SIG-M5 treated with dmso at 0.1 percent for 504 hours (cell line): ENCODE results near the gene NTRK2.

Source experiments
- DNase-seq: peaks from one replicate; lab custom pipeline; 2025; ENCODE audit not compliant: unreplicated experiment; lab: John Stamatoyannopoulos, UW

Gene NTRK2

DNA sequence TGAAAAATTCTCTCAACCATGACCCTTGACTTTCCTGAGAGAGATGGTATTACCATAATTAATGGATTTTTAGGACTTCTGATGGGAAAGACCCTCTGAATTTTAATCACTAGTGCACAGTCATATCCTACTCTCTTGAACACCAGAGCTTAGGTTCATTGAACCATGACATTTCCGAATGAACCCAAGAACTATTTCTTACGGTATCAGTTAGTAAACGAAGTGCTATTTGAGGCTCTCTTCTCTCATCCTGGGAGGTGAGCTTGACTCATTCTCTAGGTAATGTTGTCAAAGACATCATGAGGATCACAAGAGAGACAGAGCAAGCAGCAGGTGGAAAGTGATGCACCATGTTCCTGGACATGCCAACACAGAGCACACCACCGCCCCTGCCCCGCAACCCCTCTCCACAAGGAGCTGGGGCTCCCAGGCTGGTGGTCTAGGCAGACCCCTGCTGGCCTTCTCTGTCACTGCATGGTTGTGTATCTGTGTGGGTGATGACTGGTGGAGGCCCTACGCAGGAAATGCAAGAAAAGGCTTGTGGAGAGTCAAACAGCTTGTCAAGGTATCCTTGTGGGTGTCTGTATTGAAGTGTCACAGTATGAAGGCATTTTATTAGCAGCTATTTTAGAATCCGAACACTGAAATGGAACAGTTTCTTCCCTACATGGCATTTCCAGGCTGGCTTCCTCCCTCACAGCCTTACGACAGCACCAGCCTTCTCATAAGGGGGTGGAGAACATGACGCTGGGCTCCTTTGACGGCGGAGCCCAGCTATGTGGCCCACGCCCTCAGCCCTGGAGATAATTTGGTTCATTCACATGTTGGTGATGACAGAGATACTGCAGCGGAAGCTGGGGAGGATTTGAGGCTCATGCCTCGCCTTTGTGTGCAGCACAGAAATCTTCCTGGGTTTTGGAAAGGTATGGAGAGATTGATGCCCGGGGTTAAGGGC, 297.6 kb downstream of the NTRK2 start:
- DNase-seq = no peak

DNA sequence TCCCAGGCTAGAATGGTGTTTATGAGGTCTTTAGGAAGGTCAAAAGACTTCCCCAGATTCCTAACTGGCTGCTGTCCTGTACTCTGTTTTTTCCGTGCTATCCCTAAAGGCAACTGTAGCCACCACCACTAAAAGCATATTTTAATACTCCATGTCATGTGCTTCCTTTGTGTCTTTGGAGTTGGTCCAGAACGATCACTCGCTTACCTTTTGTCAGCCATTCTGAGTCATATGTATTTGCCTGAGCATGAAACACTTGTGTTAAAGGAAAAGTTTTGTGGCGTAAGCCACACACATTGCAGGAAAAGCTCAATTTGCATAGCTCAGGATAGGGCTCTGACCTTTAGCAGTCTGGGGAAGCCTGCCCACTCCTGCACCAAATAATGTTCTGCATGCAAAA, 299.6 kb downstream of the NTRK2 start:
- no peak for DNase-seq

DNA sequence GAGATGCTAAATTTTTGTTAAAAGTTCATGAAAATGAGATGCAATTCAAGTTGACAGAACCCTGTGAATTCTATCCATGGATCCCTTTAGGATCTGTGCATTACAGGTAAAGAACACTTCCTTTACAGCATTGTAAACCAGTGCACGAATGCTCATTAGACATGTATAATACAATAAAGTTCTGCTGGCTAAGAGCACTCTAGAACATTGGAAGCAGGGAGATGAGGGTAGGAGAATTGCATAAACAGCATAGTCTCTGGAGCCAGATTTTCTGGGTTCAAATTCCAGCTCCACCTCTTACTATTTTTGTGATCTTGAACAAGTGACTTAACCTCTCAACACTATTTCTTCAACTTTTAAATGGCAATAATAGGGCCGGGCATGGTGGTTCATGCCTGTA, 300.2 kb downstream of the NTRK2 start:
- no peak for DNase-seq

DNA sequence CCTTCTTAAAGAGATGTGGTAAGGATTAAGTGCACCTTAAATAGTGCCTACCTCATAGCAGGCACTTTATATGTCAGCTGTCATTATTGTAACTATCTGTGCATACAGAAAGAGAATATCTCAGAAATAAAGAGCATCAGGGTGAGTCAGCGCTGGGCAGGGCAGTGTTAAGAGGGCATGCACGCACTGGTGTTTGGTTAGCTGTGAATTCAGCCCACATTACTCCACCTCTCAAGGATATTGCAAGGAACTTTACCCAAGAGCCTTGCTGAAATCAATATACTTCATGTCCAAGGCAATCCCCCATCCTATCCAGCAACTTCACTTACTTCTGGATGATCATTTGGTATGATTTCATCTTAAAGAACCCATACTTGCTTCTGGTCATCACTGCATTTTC, 300.9 kb downstream of the NTRK2 start:
- no peak for DNase-seq

DNA sequence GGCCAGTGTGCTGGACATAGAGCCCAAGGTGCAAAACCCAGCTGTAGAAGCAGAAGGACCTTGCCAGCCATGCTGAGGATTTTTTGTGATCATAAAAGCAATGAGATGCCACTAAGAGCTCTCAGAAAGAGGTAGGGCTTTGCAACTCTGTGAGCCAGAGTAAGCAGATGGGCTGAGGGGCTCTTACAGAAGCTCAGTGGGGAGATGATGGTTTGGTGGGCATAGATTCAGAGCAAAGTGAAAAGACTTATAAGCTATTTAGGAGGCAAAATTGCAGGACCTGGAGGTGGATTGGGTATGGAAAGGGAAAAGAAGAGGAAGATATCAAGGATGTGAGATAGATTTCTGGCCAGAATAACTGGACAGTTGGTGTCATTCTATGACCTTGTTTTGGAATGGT, 302.0 kb downstream of the NTRK2 start:
- DNase-seq = no peak

DNA sequence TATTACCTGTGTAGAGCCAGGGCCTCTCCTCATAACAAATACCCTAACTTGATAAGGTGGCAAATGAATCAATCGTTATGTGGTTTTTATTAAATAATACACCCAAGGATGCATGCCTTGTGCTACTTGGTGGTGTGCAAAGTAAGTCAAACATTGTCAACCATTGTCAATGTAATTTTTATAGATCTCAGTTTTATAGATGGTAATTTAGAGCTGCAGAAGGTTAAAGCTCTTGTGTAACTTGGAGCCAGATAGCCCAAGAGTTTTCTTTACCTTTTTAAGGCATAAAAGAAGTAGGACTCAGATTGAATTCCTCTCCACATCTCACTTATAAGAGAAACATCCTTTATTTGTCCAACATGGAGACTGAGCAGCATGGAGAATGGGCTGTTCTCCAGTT, 304.7 kb downstream of the NTRK2 start:
- no peak for DNase-seq

DNA sequence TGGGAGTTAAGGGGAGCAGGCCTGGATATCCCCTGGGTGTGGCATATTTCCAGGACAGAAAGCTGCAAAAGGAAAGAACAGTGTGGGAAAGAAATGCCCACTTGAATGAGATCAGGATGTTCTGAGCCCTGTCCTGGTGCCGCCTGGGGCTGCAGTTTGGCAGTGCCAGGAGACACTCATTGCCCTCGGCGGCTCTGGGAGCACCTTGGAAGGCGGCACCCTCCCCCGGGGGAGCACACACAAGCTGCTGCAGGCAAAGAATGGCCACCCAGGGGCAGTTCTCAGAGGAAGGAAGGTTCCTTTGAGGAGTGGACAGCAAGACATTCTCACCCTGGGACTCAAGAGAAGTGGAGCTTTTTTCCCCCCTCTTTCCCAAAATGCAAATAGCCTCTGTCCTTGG, 305.3 kb downstream of the NTRK2 start:
- no peak for DNase-seq

DNA sequence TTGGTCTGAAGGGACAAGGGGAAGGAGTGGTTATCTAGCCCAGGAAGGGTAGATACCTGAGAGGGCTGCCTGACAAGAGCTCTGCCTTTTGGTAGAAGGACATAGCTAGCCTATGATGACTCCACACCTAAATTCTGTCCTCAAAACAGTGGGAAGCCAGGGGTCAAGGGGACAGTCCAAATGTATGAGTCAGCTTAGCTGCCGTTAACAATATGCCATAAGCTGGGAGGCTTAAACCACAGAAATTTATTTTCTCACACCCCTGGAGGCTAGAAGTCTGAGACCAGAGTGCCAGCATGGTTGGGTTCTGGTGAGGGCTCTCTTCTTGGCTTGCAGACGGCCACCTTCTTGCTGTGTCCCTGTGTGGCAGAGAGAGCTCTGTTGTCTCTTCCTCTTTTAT, 306.4 kb downstream of the NTRK2 start:
- DNase-seq = no peak

DNA sequence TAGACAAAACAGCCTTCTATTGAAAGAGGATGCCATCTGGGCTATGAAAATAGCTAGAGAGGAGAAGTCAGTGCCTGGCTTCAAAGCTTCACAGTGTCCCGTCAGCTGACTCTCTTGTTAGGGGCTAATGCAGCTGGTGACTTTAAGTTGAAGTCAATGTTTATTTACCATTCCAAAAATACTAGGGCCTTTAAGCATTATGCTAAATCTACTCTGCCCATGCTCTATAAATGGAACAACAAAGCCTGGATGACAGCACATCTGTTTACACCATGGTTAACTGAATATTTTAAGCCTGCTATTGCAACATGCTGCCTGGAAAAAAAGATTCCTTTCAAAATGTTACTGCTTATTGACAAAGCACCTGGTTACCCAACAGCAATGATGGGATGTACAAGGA, 309.1 kb downstream of the NTRK2 start:
- DNase-seq = no peak

DNA sequence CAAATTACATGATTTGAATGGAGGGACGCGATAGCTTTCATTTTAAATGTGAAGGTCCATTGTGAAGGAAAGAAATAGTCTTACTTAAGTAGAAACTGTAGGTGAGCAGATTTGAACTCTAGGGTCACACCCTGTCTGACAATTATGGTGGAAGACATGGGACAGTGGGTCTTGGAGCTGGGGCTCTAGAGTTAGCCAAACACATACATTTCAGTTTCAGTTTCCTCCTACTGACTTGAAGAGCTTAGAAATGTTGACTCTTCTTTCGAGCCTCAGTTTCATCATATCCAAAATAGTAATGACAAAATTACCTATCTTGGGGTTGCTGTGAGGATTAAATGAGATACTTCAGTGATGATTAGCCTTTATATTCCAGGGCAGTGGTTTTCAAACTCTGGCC, 314.2 kb downstream of the NTRK2 start:
- no peak for DNase-seq

DNA sequence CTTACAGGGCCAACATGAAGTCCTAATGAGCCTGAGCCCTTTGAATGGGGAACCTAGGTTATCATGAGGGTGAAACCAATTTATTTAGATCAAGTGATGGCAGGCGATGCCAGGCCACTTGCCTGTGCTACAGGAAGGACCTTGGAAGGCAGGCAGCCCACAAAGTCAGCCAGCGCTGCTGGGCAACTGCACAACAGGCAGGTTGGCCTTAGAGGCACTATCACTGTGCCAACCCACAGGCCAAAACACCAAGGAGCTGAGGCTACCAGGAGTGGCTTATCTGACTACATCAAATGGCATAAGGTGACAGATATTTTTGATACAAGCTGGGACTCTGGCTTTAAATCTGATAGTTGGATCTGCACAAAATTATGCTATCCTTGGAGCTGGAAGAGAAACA, 319.1 kb downstream of the NTRK2 start:
- no peak for DNase-seq

DNA sequence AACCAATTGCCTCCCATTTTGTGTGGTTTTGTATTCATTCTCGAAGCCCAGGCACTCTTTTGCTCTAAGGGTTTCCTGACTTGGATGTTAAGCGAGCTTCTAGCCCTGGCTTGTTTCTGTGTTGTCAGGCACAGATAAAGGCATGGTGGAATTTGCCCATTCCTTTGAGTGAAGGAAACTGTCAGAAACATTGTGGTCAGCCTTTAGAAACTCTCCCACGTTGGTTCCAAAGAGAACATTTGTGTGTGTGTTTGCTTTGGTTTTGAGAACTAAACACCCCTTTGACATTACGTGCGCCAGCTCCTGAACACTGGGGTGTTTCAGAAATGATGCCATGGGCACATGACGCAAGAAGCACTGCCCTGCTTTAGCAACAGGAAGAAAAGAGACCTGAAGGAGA, 320.9 kb downstream of the NTRK2 start:
- no peak for DNase-seq

DNA sequence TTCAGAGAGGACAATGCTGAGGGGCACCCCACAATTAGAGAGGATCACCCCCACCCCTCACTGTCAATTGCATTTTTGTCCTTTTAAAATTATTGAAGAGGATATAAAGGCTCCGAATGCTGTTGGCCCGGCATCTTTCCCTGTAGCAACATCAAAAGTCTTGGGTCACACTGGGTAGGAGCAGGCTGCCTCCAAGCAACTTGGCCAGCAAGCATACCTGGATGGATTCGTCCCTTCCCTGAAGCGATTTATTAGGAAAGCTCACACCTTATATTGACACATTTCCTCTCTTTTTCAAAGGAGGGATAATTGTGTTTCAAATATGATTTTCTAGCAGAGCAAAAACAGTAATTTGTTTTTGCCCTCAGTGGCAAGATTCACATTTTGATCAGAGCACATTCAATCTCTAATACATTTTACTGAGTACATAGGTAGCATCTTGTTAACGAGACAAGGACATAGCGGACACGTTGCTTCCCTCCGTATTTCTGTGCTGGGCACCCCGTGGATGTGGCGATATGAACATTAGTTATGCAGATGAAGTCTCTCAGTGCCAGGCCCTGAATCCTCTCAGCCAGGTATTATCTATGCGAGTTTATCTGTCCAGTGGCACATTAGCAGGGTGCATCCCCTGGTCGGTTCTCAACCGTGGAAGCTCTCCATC, 321.5 kb downstream of the NTRK2 start:
- no peak for DNase-seq

DNA sequence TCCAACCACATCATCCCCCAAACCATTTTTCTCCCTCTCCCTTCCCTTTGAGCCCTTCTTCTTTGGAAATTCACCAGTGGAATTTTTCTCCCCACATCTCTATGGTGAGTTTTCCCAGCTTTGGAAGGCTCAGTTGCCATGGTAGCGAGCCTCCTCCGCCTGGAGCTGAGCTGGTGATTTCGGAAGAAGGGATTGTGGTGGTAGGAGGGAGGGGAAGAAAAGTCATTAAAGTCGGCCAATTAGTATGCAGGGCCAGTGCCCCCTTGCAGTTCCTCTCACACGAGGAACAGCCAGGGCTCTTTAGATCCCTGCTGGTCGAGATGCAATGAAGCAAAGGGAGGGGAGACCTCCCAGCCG, 322.0 kb downstream of the NTRK2 start:
- DNase-seq = no peak

DNA sequence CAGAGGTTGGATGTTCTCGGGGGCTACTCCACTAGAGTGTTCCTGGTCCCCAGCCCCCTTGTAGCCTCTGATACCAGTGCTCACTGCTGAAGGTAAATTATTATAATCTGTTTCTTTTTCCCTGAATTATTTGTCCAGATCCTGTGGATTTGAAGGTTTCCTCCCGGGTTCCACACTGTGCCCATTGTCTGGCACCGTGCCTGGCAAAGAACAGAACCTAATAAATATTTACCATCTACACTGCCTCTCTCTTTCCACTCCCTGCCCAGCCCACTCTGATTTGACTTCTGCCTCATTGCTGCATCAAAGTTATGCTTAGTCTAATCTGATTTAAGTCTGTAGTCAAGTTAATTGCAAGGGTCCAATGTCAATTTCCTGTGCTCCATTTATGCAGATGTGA, 322.9 kb downstream of the NTRK2 start:
- no peak for DNase-seq

DNA sequence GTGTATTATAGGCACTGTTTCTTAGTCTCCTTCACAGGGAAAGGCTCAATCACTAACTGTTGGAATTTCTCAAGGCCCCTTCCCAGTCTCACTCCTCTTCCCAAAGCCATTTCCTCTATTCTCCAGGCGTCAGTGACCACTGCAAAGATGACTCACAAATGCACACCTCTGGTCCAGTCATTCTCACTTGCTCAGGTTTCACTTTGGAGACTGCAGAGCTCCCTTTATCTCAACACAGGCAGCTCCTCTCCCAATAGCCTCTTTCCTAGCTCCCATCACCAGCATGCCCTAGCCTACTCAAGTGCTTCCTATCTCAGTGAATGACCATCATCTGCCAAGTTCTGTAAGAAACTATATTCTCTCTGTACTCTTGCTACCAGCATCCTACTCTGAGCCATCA, 323.6 kb downstream of the NTRK2 start:
- no peak for DNase-seq

DNA sequence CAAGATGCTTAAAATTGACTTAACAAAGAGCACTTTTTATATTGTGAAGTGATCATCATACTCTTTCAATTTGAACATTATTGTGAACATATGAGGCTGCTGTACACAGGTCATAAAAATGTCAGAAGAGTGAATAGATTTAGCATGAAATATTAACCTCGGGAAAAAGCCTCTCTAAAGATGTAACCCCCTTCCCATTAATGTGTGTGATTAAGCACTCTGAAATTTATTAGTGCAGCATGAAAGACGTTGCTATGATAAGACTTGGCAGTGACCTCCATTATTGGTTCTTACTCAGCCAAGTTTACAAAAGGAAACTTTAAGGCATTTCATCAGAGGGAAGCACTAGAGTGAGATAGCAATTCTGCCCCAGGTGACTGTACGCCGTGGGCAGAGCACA, 326.5 kb downstream of the NTRK2 start:
- no peak for DNase-seq

DNA sequence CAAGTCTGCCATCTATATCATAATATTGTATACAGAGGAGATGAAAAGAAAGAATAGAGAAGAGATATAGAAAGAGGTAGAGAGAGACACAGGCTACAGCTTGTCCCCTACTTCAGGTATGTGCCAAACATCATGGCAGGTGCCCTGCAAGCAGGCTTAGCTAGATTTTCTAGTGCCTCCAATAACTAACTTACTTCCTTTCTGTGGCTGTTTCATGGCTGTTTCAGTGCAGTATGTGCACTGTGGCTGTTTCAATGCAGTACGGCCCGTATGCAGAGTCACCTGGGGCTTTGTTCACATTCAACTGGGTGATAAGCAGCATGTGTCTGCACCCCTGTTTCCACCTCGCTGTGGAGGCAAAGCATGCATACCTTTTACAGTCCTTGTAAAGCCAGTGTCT, 327.2 kb downstream of the NTRK2 start:
- no peak for DNase-seq

DNA sequence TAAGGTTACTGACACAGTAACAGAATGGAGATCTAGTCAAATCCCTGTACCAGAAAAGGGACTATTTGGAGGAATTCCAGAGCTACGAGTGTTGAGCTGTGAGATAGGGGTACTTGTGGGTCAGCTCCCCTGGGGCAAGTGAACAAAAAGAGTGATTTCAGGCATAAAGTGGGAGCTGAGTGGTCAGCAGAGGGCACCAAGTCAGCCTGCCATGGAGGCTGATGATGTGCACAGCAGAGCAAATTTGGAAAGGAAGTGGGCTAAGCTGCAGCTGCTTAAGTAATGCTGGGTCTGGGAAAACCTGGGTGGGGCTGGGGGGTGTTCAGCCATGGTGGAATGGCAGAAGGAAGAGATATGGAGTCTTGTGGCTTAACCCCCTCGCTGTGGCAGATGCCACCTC, 327.9 kb downstream of the NTRK2 start:
- no peak for DNase-seq

DNA sequence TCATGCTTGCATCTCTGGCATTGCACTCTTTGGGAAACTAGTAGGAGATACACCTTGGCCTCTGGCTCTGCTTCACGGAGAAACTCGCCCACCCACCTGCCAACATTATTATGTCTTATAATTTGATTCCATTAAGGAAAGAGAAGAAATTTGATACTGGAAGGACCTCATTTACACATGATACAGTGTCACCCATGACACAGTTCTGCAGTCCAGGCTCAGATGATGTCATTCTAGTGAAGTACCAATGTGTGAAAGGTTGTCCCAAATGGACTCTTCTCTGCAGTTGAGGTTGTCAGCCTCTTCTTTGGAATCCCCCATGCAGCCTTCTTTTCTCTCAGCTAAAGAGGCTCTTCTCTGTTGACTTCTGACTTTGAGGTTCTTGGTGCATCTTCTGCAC, 329.1 kb downstream of the NTRK2 start:
- no peak for DNase-seq

DNA sequence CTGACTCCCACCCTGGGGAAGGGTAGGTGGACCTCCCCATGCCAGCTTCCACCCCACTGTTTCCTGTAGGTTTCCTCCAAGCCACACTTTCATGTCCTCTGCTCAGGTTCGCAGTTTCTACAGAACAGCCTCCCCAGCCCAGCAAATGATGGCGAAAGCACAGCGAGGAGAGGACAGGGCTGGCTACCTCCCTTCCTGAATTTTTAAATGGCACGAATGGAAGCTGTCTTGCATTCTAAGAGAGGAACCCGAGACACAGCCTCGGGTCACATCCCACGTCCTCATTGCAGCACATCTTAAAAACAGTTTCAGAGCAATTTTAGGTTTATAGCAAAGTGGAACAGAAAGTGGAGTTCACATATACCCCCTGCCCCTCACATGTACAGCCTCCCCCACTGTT, 330.3 kb downstream of the NTRK2 start:
- no peak for DNase-seq

DNA sequence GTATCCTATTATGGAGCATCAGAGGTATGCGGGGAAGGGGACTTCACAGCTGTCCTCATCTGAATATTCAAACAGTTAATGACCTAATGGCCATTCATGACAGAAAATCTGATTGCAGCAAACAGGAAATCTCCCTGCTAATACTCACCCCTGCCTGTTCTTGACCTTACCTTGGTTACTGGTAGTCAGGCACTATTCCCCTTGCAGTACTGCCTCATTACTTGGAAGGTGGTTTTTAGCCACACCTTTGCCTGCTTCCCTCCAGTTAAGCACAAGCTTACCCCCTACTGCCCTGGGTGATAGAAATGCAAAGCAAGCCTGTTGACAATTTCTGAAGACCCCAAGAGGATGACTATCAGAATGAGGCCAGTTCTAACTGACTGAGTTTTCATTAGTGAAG, 332.4 kb downstream of the NTRK2 start:
- no peak for DNase-seq
